Vagina (tissue), 2 donors: ENCODE measurements around the gene STXBP3.

Experiments
- CTCF ChIP-seq, 3 experiments: fragments of 450-650 bp in 2 of 3; fragments of 200-600 bp in 1 of 3; sonication (generic) in 1 of 3; IDR thresholded peaks; one replicate each; pipeline ENCODE4 v1.5.1; 2017 to 2019; ENCODE audit warnings: antibody characterized with exemption in 3 of 3, mild to moderate bottlenecking in 2 of 3, moderate library complexity in 2 of 3
- POLR2A ChIP-seq, 2 donors: fragments of 450-650 bp; IDR thresholded peaks; one replicate each; pipeline ENCODE4 v1.6.1; 2017; ENCODE audit warnings: antibody characterized with exemption in 2 of 2, mild to moderate bottlenecking in 2 of 2, moderate library complexity in 2 of 2
- POLR2AphosphoS5 ChIP-seq, 2 donors: sonication (generic); formaldehyde crosslinking; IDR thresholded peaks; one replicate each; pipeline ENCODE4 v1.9.0; 2017; ENCODE audit warnings: antibody characterized with exemption in 2 of 2, mild to moderate bottlenecking in 2 of 2, low read depth in 1 of 2; ENCODE audit not compliant: insufficient read depth in 1 of 2

- TF ChIP-seq POLR2A (IDR thresholded peaks at IDR 0.05) = no peak
- no peak for TF ChIP-seq POLR2AphosphoS5 (IDR thresholded peaks at IDR 0.05; ENCODE audit: insufficient read depth in 1 of 2, low read depth in 1 of 2)
- no peak for TF ChIP-seq CTCF (IDR thresholded peaks at IDR 0.05)
These were observed 20.6 kb downstream of the STXBP3 start for GRCh38 chr1:108767115-108767514.
